ENCODE results near the gene LDLRAD1. TPM values are rescaled to one million over a fixed set of nuclear protein-coding genes. Genes with fewer than 3 reads are reported as not detected.

Gene LDLRAD1
- total and polyA plus RNA-seq, 2 of the 13 experiments (the other 11 are each of a cell fraction or from before 2014, with no cell fraction given) = 2.5 to 14.0 TPM

DNA sequence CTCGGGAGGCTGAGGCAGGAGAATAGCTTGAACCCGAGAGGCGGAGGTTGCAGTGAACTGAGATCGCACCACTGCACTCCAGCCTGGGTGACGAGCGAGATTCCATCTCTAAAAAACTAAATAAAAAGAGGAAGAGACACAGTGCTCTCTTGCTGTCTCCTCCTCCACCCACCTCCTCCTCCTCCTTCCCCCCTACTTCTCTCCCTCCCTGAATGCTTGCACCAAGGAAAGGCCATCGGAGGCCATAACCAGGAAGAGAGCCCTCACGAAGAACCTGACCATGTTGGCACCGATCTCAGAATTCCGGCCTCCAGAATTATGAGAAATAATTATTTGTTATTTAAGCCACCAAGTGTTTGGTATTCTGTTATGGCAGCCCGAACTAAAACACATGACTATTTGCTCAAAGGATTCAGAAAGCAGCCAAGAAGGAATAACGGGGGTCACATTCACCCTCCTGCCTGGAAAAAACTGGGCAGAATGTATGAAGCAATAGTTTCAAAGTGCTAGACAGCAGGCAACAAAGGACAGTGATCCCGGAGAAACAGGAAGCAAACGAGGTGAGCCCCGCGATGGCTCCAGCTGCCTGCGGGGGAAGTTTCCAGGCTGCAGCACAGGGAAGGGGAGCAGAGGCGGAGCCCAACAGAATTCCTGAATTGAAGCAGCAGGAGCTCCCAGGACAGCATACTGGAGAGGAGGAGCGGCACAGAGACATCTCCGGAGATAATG, 35.8 kb downstream of the LDLRAD1 start (continued):
- TF ChIP-seq, protein P1, sequence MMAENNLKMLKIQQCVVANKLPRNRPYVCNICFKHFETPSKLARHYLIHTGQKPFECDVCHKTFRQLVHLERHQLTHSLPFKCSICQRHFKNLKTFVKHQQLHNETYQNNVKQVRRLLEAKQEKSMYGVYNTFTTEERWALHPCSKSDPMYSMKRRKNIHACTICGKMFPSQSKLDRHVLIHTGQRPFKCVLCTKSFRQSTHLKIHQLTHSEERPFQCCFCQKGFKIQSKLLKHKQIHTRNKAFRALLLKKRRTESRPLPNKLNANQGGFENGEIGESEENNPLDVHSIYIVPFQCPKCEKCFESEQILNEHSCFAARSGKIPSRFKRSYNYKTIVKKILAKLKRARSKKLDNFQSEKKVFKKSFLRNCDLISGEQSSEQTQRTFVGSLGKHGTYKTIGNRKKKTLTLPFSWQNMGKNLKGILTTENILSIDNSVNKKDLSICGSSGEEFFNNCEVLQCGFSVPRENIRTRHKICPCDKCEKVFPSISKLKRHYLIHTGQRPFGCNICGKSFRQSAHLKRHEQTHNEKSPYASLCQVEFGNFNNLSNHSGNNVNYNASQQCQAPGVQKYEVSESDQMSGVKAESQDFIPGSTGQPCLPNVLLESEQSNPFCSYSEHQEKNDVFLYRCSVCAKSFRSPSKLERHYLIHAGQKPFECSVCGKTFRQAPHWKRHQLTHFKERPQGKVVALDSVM (CRISPR knock-in tag; IDR thresholded peaks at IDR 0.05) = 0 out of 2 replicates have a peak, but pooled peaks have one; percentile 12
- TF ChIP-seq NFYC (CRISPR knock-in tag; IDR thresholded peaks at IDR 0.05) (0 out of 2 replicates have a peak, but pooled peaks have one; percentile 22), RARA (CRISPR knock-in tag; IDR thresholded peaks at IDR 0.05) (peak; percentile 28), TBX2 (CRISPR knock-in tag; IDR thresholded peaks at IDR 0.05; ENCODE audit: borderline replicate concordance) (peak; percentile 68; the same call in 1 of the 2 replicates), RXRA (CRISPR knock-in tag; IDR thresholded peaks at IDR 0.05) (peak; percentile 60), FOXA3 (CRISPR knock-in tag; IDR thresholded peaks at IDR 0.05) (peak; percentile 26; the same call in 1 of the 2 replicates), MYC (CRISPR knock-in tag; IDR thresholded peaks at IDR 0.05; ENCODE audit: borderline replicate concordance) (peak; percentile 24; the same call in 1 of the 2 replicates), REPIN1 (CRISPR knock-in tag; IDR thresholded peaks at IDR 0.05; ENCODE audit: borderline replicate concordance, low read depth) (0 out of 2 replicates have a peak, but pooled peaks have one; percentile 48), HNF4A (CRISPR knock-in tag; IDR thresholded peaks at IDR 0.05) (peak; percentile 61), ZNF615 (CRISPR knock-in tag; IDR thresholded peaks at IDR 0.05; ENCODE audit: borderline replicate concordance) (0 out of 2 replicates have a peak, but pooled peaks have one; percentile 80), HDAC2 (CRISPR knock-in tag; IDR thresholded peaks at IDR 0.05) (peak; percentile 28; the same call in 1 of the 2 replicates), SALL1 (CRISPR knock-in tag; IDR thresholded peaks at IDR 0.05) (peak; percentile 72), CCDC6 (CRISPR knock-in tag; IDR thresholded peaks at IDR 0.05) (0 out of 2 replicates have a peak, but pooled peaks have one; percentile 32), TAF1 (CRISPR knock-in tag; IDR thresholded peaks at IDR 0.05) (peak; percentile 55; the same call in 1 of the 2 replicates), NCOR1 (IDR thresholded peaks at IDR 0.05; ENCODE audit: borderline replicate concordance, low read length) (0 out of 2 replicates have a peak, but pooled peaks have one; percentile 40)
- TF ChIP-seq, protein P2, sequence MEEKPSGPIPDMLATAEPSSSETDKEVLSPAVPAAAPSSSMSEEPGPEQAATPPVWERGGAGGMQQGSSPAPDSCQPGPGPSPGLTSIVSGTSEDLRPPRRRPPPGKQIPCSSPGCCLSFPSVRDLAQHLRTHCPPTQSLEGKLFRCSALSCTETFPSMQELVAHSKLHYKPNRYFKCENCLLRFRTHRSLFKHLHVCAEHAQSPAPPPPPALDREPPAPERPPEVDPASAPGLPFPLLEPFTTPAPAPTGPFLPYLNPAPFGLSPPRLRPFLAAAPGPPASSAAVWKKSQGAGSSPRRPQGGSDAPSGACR (CRISPR knock-in tag; IDR thresholded peaks at IDR 0.05) = 0 out of 2 replicates have a peak, but pooled peaks have one; percentile 16
- TF ChIP-seq, protein P3, sequence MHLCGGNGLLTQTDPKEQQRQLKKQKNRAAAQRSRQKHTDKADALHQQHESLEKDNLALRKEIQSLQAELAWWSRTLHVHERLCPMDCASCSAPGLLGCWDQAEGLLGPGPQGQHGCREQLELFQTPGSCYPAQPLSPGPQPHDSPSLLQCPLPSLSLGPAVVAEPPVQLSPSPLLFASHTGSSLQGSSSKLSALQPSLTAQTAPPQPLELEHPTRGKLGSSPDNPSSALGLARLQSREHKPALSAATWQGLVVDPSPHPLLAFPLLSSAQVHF (CRISPR knock-in tag; IDR thresholded peaks at IDR 0.05) = no peak
- TF ChIP-seq, protein P4, sequence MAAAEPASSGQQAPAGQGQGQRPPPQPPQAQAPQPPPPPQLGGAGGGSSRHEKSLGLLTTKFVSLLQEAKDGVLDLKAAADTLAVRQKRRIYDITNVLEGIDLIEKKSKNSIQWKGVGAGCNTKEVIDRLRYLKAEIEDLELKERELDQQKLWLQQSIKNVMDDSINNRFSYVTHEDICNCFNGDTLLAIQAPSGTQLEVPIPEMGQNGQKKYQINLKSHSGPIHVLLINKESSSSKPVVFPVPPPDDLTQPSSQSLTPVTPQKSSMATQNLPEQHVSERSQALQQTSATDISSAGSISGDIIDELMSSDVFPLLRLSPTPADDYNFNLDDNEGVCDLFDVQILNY (CRISPR knock-in tag; conservative IDR thresholded peaks at IDR 0.05) = no peak
- TF ChIP-seq, protein P5, sequence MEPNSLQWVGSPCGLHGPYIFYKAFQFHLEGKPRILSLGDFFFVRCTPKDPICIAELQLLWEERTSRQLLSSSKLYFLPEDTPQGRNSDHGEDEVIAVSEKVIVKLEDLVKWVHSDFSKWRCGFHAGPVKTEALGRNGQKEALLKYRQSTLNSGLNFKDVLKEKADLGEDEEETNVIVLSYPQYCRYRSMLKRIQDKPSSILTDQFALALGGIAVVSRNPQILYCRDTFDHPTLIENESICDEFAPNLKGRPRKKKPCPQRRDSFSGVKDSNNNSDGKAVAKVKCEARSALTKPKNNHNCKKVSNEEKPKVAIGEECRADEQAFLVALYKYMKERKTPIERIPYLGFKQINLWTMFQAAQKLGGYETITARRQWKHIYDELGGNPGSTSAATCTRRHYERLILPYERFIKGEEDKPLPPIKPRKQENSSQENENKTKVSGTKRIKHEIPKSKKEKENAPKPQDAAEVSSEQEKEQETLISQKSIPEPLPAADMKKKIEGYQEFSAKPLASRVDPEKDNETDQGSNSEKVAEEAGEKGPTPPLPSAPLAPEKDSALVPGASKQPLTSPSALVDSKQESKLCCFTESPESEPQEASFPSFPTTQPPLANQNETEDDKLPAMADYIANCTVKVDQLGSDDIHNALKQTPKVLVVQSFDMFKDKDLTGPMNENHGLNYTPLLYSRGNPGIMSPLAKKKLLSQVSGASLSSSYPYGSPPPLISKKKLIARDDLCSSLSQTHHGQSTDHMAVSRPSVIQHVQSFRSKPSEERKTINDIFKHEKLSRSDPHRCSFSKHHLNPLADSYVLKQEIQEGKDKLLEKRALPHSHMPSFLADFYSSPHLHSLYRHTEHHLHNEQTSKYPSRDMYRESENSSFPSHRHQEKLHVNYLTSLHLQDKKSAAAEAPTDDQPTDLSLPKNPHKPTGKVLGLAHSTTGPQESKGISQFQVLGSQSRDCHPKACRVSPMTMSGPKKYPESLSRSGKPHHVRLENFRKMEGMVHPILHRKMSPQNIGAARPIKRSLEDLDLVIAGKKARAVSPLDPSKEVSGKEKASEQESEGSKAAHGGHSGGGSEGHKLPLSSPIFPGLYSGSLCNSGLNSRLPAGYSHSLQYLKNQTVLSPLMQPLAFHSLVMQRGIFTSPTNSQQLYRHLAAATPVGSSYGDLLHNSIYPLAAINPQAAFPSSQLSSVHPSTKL (CRISPR knock-in tag; IDR thresholded peaks at IDR 0.05) = peak; percentile 58
- TF ChIP-seq, protein P6, sequence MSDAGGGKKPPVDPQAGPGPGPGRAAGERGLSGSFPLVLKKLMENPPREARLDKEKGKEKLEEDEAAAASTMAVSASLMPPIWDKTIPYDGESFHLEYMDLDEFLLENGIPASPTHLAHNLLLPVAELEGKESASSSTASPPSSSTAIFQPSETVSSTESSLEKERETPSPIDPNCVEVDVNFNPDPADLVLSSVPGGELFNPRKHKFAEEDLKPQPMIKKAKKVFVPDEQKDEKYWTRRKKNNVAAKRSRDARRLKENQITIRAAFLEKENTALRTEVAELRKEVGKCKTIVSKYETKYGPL (CRISPR knock-in tag; IDR thresholded peaks at IDR 0.05) = no peak

Data from HepG2 (cell line).